ENCODE measurements around the gene PXYLP1. TPM values are rescaled to one million over a fixed set of nuclear protein-coding genes. Genes with fewer than 3 reads are reported as not detected.

The PXYLP1 gene
- total and polyA plus RNA-seq, 9 of the 15 experiments (the other 6 are each of a cell fraction or from before 2014, with no cell fraction given), result 0.80 to 2.9 (median 1.3) TPM

DNA sequence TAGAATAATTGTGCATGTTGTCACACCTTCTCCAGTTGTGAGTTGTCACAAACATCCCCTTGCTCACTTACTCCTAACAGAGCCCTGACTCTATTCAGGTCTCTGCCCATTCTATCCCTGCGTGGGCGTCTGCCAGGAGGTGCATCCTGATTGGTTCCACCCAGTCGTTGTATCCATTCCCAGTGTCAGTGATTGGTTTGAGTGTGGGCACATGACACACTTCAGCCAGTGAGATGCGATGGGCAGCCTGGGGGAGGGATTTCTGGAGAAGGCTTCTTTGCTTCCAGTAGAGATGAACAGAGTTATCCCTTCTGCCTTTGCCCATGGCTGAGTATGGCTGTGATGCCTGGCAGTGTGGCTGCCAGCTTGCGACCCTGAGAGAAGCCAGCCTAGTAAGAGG, 18.7 kb downstream of the PXYLP1 start (continued):
- no peak for TF ChIP-seq ZFX (CRISPR knock-in tag; IDR thresholded peaks at IDR 0.05)
- no peak for TF ChIP-seq POLR2B (IDR thresholded peaks at IDR 0.05; ENCODE audit: low read depth, partially characterized antibody)
- no peak for TF ChIP-seq U2AF2 (optimal IDR thresholded peaks at IDR 0.05; ENCODE audit: low read depth, low read length)
- TF ChIP-seq NFYB (IDR thresholded peaks at IDR 0.05; ENCODE audit: extremely low read depth, insufficient read length), result peak; percentile 85
- TF ChIP-seq, protein P1, sequence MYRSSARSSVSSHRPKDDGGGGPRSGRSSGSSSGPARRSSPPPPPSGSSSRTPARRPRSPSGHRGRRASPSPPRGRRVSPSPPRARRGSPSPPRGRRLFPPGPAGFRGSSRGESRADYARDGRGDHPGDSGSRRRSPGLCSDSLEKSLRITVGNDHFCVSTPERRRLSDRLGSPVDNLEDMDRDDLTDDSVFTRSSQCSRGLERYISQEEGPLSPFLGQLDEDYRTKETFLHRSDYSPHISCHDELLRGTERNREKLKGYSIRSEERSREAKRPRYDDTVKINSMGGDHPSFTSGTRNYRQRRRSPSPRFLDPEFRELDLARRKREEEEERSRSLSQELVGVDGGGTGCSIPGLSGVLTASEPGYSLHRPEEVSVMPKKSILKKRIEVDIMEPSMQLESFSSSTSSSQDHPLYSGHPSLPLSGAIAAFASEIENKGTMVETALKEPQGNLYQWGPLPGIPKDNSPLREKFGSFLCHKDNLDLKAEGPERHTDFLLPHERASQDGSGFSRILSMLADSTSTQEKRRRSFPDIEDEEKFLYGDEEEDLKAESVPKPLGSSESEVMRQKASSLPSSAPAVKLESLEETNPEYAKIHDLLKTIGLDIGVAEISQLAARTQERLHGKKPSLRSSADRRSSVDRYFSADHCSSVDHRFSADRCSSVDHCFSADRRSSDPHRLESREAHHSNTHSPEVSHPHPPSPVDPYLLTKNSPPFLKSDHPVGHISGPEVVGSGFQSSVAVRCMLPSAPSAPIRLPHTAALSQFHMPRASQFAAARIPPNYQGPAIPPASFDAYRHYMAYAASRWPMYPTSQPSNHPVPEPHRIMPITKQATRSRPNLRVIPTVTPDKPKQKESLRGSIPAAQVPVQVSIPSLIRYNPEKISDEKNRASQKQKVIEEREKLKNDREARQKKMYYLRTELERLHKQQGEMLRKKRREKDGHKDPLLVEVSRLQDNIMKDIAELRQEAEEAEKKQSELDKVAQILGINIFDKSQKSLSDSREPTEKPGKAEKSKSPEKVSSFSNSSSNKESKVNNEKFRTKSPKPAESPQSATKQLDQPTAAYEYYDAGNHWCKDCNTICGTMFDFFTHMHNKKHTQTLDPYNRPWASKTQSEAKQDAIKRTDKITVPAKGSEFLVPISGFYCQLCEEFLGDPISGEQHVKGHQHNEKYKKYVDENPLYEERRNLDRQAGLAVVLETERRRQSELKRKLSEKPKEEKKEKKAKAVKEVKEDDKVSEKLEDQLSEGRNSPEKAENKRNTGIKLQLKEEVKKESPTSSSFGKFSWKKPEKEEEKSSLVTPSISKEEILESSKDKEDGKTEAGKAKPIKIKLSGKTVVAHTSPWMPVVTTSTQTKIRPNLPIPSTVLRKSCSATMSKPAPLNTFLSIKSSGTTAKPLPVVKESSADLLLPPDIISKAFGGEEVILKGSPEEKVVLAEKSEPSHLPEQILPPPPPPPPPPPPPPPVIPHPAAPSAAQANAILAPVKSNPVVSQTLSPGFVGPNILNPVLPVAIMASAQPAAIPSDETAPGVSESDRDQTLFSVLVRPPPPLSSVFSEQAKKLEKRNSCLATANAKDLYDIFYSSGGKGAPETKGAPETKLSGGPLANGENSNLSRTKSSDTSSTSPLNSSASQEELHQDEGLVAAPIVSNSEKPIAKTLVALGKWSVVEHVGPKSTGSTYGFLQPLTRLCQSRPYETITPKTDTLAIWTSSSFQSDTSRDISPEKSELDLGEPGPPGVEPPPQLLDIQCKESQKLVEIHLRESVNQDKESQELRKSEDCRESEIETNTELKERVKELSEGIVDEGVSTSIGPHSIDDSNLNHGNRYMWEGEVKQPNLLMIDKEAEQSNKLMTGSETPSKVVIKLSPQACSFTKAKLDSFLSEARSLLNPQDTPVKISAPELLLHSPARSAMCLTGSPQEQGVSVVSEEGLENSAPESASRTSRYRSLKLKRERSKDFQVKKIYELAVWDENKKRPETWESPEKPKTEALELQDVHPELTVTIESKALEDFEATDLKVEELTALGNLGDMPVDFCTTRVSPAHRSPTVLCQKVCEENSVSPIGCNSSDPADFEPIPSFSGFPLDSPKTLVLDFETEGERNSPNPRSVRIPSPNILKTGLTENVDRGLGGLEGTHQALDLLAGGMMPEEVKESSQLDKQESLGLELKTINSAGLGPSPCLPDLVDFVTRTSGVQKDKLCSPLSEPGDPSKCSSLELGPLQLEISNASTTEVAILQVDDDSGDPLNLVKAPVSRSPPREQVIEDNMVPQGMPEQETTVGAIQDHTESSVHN (IDR thresholded peaks at IDR 0.05; ENCODE audit: borderline replicate concordance in 1 of 2, low read depth in 1 of 2), result no peak
- peak; percentile 78 for TF ChIP-seq EGR1 (conservative IDR thresholded peaks at IDR 0.05)
- TF ChIP-seq, protein P2, sequence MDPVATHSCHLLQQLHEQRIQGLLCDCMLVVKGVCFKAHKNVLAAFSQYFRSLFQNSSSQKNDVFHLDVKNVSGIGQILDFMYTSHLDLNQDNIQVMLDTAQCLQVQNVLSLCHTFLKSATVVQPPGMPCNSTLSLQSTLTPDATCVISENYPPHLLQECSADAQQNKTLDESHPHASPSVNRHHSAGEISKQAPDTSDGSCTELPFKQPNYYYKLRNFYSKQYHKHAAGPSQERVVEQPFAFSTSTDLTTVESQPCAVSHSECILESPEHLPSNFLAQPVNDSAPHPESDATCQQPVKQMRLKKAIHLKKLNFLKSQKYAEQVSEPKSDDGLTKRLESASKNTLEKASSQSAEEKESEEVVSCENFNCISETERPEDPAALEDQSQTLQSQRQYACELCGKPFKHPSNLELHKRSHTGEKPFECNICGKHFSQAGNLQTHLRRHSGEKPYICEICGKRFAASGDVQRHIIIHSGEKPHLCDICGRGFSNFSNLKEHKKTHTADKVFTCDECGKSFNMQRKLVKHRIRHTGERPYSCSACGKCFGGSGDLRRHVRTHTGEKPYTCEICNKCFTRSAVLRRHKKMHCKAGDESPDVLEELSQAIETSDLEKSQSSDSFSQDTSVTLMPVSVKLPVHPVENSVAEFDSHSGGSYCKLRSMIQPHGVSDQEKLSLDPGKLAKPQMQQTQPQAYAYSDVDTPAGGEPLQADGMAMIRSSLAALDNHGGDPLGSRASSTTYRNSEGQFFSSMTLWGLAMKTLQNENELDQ (CRISPR knock-in tag; IDR thresholded peaks at IDR 0.05; ENCODE audit: borderline replicate concordance), result no peak
- TF ChIP-seq, protein P3, sequence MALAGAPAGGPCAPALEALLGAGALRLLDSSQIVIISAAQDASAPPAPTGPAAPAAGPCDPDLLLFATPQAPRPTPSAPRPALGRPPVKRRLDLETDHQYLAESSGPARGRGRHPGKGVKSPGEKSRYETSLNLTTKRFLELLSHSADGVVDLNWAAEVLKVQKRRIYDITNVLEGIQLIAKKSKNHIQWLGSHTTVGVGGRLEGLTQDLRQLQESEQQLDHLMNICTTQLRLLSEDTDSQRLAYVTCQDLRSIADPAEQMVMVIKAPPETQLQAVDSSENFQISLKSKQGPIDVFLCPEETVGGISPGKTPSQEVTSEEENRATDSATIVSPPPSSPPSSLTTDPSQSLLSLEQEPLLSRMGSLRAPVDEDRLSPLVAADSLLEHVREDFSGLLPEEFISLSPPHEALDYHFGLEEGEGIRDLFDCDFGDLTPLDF (CRISPR knock-in tag; IDR thresholded peaks at IDR 0.05), result no peak
- no peak for TF ChIP-seq ARNT (IDR thresholded peaks at IDR 0.05)
- no peak for TF ChIP-seq WHSC1 (IDR thresholded peaks at IDR 0.05; ENCODE audit: low read length)
- no peak for TF ChIP-seq HNRNPH1 (optimal IDR thresholded peaks at IDR 0.05; ENCODE audit: low read depth, low read length)
- TF ChIP-seq POLR2AphosphoS2 (IDR thresholded peaks at IDR 0.05; ENCODE audit: low read length), result no peak

Data from K562 (cell line).